H9 (cell line): Measurements from ENCODE around the gene AVEN. TPM values are rescaled to one million over a fixed set of nuclear protein-coding genes. Genes with fewer than 3 reads are reported as not detected.

Experiments used
- DNase-seq: peaks from one replicate; pipeline ENCODE4 v3.0.0-alpha.2; 2017
- H2AFZ ChIP-seq: one replicate; pipeline ENCODE4 v1.6.1; 2013; ENCODE audit warnings: mild to moderate bottlenecking, low read length, control low read depth, moderate library complexity
- H2AK5ac ChIP-seq: 2 replicates; pipeline ENCODE4 v1.6.1; 2013; ENCODE audit warnings: low read length, control low read depth, mixed read lengths; ENCODE audit not compliant: insufficient read length
- H2BK120ac ChIP-seq: one replicate; pipeline ENCODE4 v1.6.1; 2013; ENCODE audit warnings: low read depth, mild to moderate bottlenecking, low read length, control low read depth, inconsistent platforms; ENCODE audit not compliant: poor library complexity, severe bottlenecking
- H2BK12ac ChIP-seq: 2 replicates; pipeline ENCODE4 v1.6.1; 2013; ENCODE audit warnings: low read length, control low read depth, mixed read lengths, low read depth; ENCODE audit not compliant: insufficient read length
- H2BK15ac ChIP-seq: 2 replicates; pipeline ENCODE4 v1.6.1; 2013; ENCODE audit warnings: low read depth, low read length, control low read depth
- H2BK20ac ChIP-seq: one replicate; pipeline ENCODE4 v1.6.1; 2013; ENCODE audit warnings: low read depth, mild to moderate bottlenecking, low read length, control low read depth, inconsistent platforms; ENCODE audit not compliant: poor library complexity, severe bottlenecking
- H2BK5ac ChIP-seq: 2 replicates; pipeline ENCODE4 v1.6.1; 2013; ENCODE audit warnings: low read length, control low read depth, mixed read lengths; ENCODE audit not compliant: insufficient read length
- H3K14ac ChIP-seq: 2 replicates; pipeline ENCODE4 v1.6.1; 2013; ENCODE audit warnings: low read length, control low read depth; ENCODE audit not compliant: insufficient read depth
- H3K18ac ChIP-seq: 2 replicates; pipeline ENCODE4 v1.6.1; 2013; ENCODE audit warnings: low read depth, mild to moderate bottlenecking, mixed read lengths, low read length, control low read depth; ENCODE audit not compliant: insufficient read length
- H3K23ac ChIP-seq: 2 replicates; pipeline ENCODE4 v1.6.1; 2013; ENCODE audit warnings: low read length, control low read depth, mixed read lengths, low read depth; ENCODE audit not compliant: insufficient read length
- H3K23me2 ChIP-seq: 2 replicates; pipeline ENCODE4 v1.6.1; 2013; ENCODE audit warnings: low read depth, mild to moderate bottlenecking, mixed read lengths, low read length, control low read depth; ENCODE audit not compliant: insufficient read length, poor library complexity, severe bottlenecking
- H3K27ac ChIP-seq: 2 replicates; pipeline ENCODE4 v1.5.1; 2013; ENCODE audit warnings: low read length, control low read depth, mixed read lengths, low read depth; ENCODE audit not compliant: insufficient read length
- H3K27me3 ChIP-seq: 2 replicates; pipeline ENCODE4 v1.6.1; 2013; ENCODE audit warnings: low read length, control low read depth, inconsistent platforms; ENCODE audit not compliant: insufficient read depth
- H3K4ac ChIP-seq: 2 replicates; pipeline ENCODE4 v1.6.1; 2013; ENCODE audit warnings: low read depth, mild to moderate bottlenecking, control low read depth, inconsistent platforms, low read length, moderate library complexity
- H3K4me1 ChIP-seq: 2 replicates; pipeline ENCODE4 v1.6.1; 2013; ENCODE audit warnings: low read length, control low read depth, inconsistent platforms; ENCODE audit not compliant: insufficient read depth
- H3K4me2 ChIP-seq: 2 replicates; pipeline ENCODE4 v1.6.1; 2013; ENCODE audit warnings: low read length, control low read depth, mixed read lengths; ENCODE audit not compliant: insufficient read length, insufficient read depth
- H3K56ac ChIP-seq: 2 replicates; pipeline ENCODE4 v1.6.1; 2013; ENCODE audit warnings: low read depth, mild to moderate bottlenecking, mixed read lengths, low read length, control low read depth; ENCODE audit not compliant: insufficient read length
- H3K79me1 ChIP-seq: 2 replicates; pipeline ENCODE4 v1.6.1; 2013; ENCODE audit warnings: low read depth, mild to moderate bottlenecking, moderate library complexity, low read length, control low read depth, inconsistent platforms; ENCODE audit not compliant: insufficient read depth, poor library complexity, severe bottlenecking
- H3K79me2 ChIP-seq: 2 replicates; pipeline ENCODE4 v1.6.1; 2013; ENCODE audit warnings: low read length, control low read depth, inconsistent platforms; ENCODE audit not compliant: insufficient read depth
- H3K9ac ChIP-seq: 2 replicates; pipeline ENCODE4 v1.6.1; 2013; ENCODE audit warnings: low read length, control low read depth, mixed read lengths; ENCODE audit not compliant: insufficient read length; ENCODE audit errors: extremely low read depth
- H3K9me3 ChIP-seq: one replicate; pipeline ENCODE4 v1.6.1; 2013; ENCODE audit warnings: low read depth, low read length, inconsistent platforms; ENCODE audit not compliant: control insufficient read depth
- H3T11ph ChIP-seq: one replicate; pipeline ENCODE4 v1.6.1; 2013; ENCODE audit warnings: mild to moderate bottlenecking, low read length, control low read depth, inconsistent platforms
- H4K20me1 ChIP-seq: one replicate; pipeline ENCODE4 v1.6.1; 2013; ENCODE audit not compliant: control insufficient read depth, insufficient read length, insufficient read depth
- H4K5ac ChIP-seq: 2 replicates; pipeline ENCODE4 v1.6.1; 2013; ENCODE audit warnings: low read depth, mild to moderate bottlenecking, mixed read lengths, low read length, control low read depth; ENCODE audit not compliant: insufficient read length
- H4K8ac ChIP-seq: replicated peaks from 2 replicates; pipeline ENCODE4 v1.6.1; 2013; ENCODE audit warnings: low read length, control low read depth, mixed read lengths, low read depth; ENCODE audit not compliant: insufficient read length
- H4K91ac ChIP-seq: 2 replicates; pipeline ENCODE4 v1.6.1; 2013; ENCODE audit warnings: low read depth, mild to moderate bottlenecking, moderate library complexity, mixed read lengths, low read length, control low read depth; ENCODE audit not compliant: insufficient read length
- H3K27ac Mint-ChIP-seq, 3 experiments: 2 replicates in 2 of 3; 3 replicates in 1 of 3; pipeline ENCODE4 v1.8.0; 2020 to 2021; ENCODE audit warnings: mixed read lengths in 3 of 3, mild to moderate bottlenecking in 1 of 3, moderate library complexity in 1 of 3
- H3K27me3 Mint-ChIP-seq: 2 replicates; pipeline ENCODE4 v1.8.0; 2021; ENCODE audit warnings: low read depth, mild to moderate bottlenecking, moderate library complexity, mixed read lengths
- H3K36me3 Mint-ChIP-seq, 3 experiments: 2 replicates in 2 of 3; 3 replicates in 1 of 3; pipeline ENCODE4 v1.8.0; 2020 to 2021; ENCODE audit warnings: low read depth in 3 of 3, mixed read lengths in 3 of 3; ENCODE audit not compliant: insufficient read depth in 1 of 3
- H3K4me1 Mint-ChIP-seq, 2 experiments: 2 replicates each; pipeline ENCODE4 v1.8.0; 2020; ENCODE audit warnings: mixed read lengths in 2 of 2
- H3K4me3 Mint-ChIP-seq, 2 experiments: 2 replicates in 1 of 2; 3 replicates in 1 of 2; pipeline ENCODE4 v1.8.0; 2020 to 2021; ENCODE audit warnings: mild to moderate bottlenecking in 2 of 2, mixed read lengths in 2 of 2, moderate library complexity in 1 of 2
- H3K9me3 Mint-ChIP-seq, 2 experiments: 2 replicates in 1 of 2; 3 replicates in 1 of 2; pipeline ENCODE4 v1.8.0; 2020; ENCODE audit warnings: mild to moderate bottlenecking in 2 of 2, mixed read lengths in 2 of 2, moderate library complexity in 1 of 2
- WGBS: extraction: QIAGEN DNeasy Blood & Tissue Kit; methylation state at CpG from one replicate; pipeline ENCODE4 v1.1.7; 2013; ENCODE audit warnings: missing lambda C conversion rate, low lambda C conversion rate, mixed read lengths; ENCODE audit not compliant: insufficient read length; ENCODE audit errors: extremely low coverage; 5-methylcytosine and 5-hydroxymethylcytosine counted together
- total RNA-seq: library from RNA; stranded (reverse); gene quantifications from 2 replicates; pipeline ENCODE4 v1.2.1, GENCODE V29; 2021
- TF ChIP-seq, protein P1 (sequence below): fragments of 200-600 bp; sonication (generic); conservative IDR thresholded peaks from 3 replicates; pipeline ENCODE4 v1.8.0; 2021; ENCODE audit warnings: antibody characterized with exemption, mild to moderate bottlenecking

AVEN gene
- total RNA-seq, 1 experiment from 2014 or later, result 16.1 TPM

DNA sequence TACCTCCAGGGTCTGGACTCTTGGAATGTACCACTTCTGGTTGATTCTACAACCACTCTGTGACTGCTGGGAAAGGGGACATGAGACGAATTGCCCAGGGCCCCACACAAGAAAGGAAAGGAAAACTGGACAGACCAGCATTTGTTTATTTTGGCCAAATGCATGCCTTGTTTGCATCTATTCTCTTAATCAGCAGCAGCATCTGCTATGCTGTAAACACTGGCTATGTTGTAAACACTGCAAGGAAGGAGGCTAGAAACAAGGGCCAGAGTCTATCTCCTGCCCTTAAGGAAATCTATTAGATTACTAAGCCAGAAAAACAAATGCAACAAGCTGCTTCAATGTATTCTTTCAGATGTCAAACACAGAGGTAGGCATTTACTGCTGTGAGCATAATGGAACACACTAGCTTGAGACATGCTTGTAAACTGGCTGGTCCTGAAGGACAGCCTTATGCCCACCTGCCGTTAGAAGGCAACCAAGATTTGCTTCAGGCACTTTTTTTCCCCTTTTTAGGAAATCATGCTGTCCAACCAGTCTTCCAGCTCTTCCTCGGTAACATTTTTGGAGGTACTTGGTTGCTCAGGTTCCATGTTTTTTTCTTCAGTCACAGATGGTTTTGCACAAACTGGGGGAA is 172.8 kb downstream of the AVEN start:
- no peaks in the 10 kb centered on the region for H3K79me1 ChIP-seq
- H3K4me1 ChIP-seq, result no peaks in the 10 kb centered on the region
- no peak overlapping the region for H2BK15ac ChIP-seq
- H3K79me2 ChIP-seq, result no peaks in the 10 kb centered on the region
- no peaks in the 10 kb centered on the region for H3K27me3 Mint-ChIP-seq
- no peaks in the 10 kb centered on the region for H3K23me2 ChIP-seq
- no CpG with 5 or more reads among the region's 3 CpGs for WGBS
- H4K20me1 ChIP-seq, result no peaks in the 10 kb centered on the region
- no peak overlapping the region for H3K18ac ChIP-seq
- H4K91ac ChIP-seq, result no peak overlapping the region
- no peak overlapping the region for H4K5ac ChIP-seq
- TF ChIP-seq, protein P1, sequence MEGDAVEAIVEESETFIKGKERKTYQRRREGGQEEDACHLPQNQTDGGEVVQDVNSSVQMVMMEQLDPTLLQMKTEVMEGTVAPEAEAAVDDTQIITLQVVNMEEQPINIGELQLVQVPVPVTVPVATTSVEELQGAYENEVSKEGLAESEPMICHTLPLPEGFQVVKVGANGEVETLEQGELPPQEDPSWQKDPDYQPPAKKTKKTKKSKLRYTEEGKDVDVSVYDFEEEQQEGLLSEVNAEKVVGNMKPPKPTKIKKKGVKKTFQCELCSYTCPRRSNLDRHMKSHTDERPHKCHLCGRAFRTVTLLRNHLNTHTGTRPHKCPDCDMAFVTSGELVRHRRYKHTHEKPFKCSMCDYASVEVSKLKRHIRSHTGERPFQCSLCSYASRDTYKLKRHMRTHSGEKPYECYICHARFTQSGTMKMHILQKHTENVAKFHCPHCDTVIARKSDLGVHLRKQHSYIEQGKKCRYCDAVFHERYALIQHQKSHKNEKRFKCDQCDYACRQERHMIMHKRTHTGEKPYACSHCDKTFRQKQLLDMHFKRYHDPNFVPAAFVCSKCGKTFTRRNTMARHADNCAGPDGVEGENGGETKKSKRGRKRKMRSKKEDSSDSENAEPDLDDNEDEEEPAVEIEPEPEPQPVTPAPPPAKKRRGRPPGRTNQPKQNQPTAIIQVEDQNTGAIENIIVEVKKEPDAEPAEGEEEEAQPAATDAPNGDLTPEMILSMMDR, result no peak
- no peaks in the 10 kb centered on the region for H3K9me3 ChIP-seq
- H2BK120ac ChIP-seq, result no peak overlapping the region
- H3K4me3 Mint-ChIP-seq, result no peak overlapping the region
- H3K4me2 ChIP-seq, result no peak overlapping the region
- H2AK5ac ChIP-seq, result no peak overlapping the region
- no peak overlapping the region for H2BK5ac ChIP-seq
- no peak overlapping the region for H3K27ac ChIP-seq
- no peak overlapping the region for H3K4ac ChIP-seq
- DNase-seq, result no peak
- H3K9me3 Mint-ChIP-seq, result no peaks in the 10 kb centered on the region
- peaks cover 8 to 13% of the 10 kb centered on the region in 2 experiments; a peak in 3 of 4 replicates for H3K4me1 Mint-ChIP-seq
- no peak overlapping the region for H3K27ac Mint-ChIP-seq
- no peak overlapping the region for H3T11ph ChIP-seq
- no peak overlapping the region for H3K9ac ChIP-seq
- H3K23ac ChIP-seq, result no peak overlapping the region
- H2BK20ac ChIP-seq, result no peak overlapping the region
- peaks cover 0 to 2% (median 0%) of the 10 kb centered on the region in 3 experiments; a peak in 3 of 7 replicates for H3K36me3 Mint-ChIP-seq
- no peaks in the 10 kb centered on the region for H3K27me3 ChIP-seq
- no peak overlapping the region for H4K8ac ChIP-seq
- H2BK12ac ChIP-seq, result no peak overlapping the region
- no peak overlapping the region for H2AFZ ChIP-seq
- H3K56ac ChIP-seq, result no peak overlapping the region
- no peak overlapping the region for H3K14ac ChIP-seq
